Measurements from ENCODE around the gene ARL4D.

ARL4D gene

DNA sequence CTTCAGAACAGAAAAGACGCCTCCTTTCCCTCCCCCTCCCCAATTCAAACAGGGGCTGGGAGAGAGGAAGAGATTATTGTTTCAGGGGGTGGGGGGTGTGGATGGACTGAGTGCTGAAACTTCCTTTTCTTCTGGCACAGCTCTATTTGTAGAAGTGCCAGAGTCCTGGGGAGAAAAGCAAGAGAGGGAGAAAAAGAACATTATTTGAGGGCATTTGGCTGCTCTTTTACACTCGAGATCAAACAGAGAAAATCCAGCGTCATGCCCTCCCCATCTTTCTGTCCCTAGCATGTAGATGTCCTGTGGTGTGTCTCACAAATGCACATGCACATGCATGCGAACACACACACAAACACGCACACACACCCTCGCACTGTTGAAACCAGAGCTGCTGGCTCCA lies 13.0 kb downstream of the ARL4D start:
- Histone ChIP-seq H3K36me3 (ENCODE audit: control insufficient read depth in 2 of 2, insufficient read depth in 1 of 2, low read length in 2 of 2) (no peaks in the 10 kb centered on the region), H3K27ac (ENCODE audit: extremely low read depth, low read depth, low read length) (no peak overlapping the region), H3K4me3 (ENCODE audit: low read depth, low read length) (no peak overlapping the region), H3K4me1 (ENCODE audit: control insufficient read depth, insufficient read depth, low read length) (peaks cover 3% of the 10 kb centered on the region; the same call in 1 of the 2 replicates), H3K9me3 (ENCODE audit: control insufficient read depth, insufficient read depth, low read depth, low read length) (no peaks in the 10 kb centered on the region)
- ChIA-PET CTCF (interaction anchor here (1.2 kb wide), 1 partner anchor 18 kb away, joined by 4 read pairs; no protein-coding TSS in a partner anchor), POLR2A (no interaction called here)
- TF ChIP-seq ZNF658 (tag by site-specific recombination; IDR thresholded peaks at IDR 0.05) (no peak), ZNF132 (tag by site-specific recombination; IDR thresholded peaks at IDR 0.05; ENCODE audit: borderline replicate concordance) (no peak), ZNF138 (tag by site-specific recombination; IDR thresholded peaks at IDR 0.05; ENCODE audit: borderline replicate concordance) (no peak), ZNF660 (tag by site-specific recombination; IDR thresholded peaks at IDR 0.05) (no peak), FEZF1 (tag by site-specific recombination; IDR thresholded peaks at IDR 0.05) (peak; percentile 53)
- TF ChIP-seq, protein P1, sequence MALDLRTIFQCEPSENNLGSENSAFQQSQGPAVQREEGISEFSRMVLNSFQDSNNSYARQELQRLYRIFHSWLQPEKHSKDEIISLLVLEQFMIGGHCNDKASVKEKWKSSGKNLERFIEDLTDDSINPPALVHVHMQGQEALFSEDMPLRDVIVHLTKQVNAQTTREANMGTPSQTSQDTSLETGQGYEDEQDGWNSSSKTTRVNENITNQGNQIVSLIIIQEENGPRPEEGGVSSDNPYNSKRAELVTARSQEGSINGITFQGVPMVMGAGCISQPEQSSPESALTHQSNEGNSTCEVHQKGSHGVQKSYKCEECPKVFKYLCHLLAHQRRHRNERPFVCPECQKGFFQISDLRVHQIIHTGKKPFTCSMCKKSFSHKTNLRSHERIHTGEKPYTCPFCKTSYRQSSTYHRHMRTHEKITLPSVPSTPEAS (tag by site-specific recombination; IDR thresholded peaks at IDR 0.05), result peak; percentile 48; the same call in 1 of the 2 replicates
- TF ChIP-seq, protein P2, sequence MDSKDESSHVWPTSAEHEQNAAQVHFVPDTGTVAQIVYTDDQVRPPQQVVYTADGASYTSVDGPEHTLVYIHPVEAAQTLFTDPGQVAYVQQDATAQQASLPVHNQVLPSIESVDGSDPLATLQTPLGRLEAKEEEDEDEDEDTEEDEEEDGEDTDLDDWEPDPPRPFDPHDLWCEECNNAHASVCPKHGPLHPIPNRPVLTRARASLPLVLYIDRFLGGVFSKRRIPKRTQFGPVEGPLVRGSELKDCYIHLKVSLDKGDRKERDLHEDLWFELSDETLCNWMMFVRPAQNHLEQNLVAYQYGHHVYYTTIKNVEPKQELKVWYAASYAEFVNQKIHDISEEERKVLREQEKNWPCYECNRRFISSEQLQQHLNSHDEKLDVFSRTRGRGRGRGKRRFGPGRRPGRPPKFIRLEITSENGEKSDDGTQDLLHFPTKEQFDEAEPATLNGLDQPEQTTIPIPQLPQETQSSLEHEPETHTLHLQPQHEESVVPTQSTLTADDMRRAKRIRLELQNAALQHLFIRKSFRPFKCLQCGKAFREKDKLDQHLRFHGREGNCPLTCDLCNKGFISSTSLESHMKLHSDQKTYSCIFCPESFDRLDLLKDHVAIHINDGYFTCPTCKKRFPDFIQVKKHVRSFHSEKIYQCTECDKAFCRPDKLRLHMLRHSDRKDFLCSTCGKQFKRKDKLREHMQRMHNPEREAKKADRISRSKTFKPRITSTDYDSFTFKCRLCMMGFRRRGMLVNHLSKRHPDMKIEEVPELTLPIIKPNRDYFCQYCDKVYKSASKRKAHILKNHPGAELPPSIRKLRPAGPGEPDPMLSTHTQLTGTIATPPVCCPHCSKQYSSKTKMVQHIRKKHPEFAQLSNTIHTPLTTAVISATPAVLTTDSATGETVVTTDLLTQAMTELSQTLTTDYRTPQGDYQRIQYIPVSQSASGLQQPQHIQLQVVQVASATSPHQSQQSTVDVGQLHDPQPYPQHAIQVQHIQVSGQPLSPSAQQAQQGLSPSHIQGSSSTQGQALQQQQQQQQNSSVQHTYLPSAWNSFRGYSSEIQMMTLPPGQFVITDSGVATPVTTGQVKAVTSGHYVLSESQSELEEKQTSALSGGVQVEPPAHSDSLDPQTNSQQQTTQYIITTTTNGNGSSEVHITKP (tag by site-specific recombination; IDR thresholded peaks at IDR 0.05), result 0 out of 2 replicates have a peak, but pooled peaks have one; percentile 19

DNA sequence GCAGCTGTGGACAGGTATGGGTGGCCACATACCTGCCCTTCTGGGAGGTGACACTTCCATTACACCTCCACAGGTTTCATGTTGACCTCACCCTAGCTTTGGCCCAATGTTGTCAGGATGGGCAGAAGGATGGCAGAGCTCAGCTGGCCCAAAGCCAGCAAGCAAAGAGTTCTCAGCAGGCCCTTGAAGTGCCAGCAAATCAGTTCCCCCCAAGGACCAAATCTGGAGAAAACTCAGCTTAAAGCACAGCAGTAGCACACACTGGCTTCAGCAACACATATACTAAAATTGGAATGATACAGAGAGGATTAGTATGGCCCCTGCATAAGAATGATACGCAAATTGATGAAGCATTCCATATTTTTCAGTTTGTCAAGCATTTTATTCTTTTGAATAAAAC lies 13.4 kb downstream of the ARL4D start:
- Histone ChIP-seq H3K9me3 (ENCODE audit: control insufficient read depth, insufficient read depth, low read depth, low read length) (no peaks in the 10 kb centered on the region), H3K27ac (ENCODE audit: extremely low read depth, low read depth, low read length) (no peak overlapping the region), H3K36me3 (ENCODE audit: control insufficient read depth in 2 of 2, insufficient read depth in 1 of 2, low read length in 2 of 2) (no peaks in the 10 kb centered on the region), H3K4me3 (ENCODE audit: low read depth, low read length) (no peak overlapping the region), H3K4me1 (ENCODE audit: control insufficient read depth, insufficient read depth, low read length) (peaks cover 3% of the 10 kb centered on the region; the same call in 1 of the 2 replicates)
- TF ChIP-seq ZNF785 (tag by site-specific recombination; IDR thresholded peaks at IDR 0.05) (no peak), ZNF335 (tag by site-specific recombination; conservative IDR thresholded peaks at IDR 0.05) (peak; percentile 76), ZNF514 (tag by site-specific recombination; IDR thresholded peaks at IDR 0.05) (no peak)
- TF ChIP-seq, protein P1 (tag by site-specific recombination; IDR thresholded peaks at IDR 0.05), result 0 out of 2 replicates have a peak, but pooled peaks have one; percentile 1
- TF ChIP-seq, protein P3, sequence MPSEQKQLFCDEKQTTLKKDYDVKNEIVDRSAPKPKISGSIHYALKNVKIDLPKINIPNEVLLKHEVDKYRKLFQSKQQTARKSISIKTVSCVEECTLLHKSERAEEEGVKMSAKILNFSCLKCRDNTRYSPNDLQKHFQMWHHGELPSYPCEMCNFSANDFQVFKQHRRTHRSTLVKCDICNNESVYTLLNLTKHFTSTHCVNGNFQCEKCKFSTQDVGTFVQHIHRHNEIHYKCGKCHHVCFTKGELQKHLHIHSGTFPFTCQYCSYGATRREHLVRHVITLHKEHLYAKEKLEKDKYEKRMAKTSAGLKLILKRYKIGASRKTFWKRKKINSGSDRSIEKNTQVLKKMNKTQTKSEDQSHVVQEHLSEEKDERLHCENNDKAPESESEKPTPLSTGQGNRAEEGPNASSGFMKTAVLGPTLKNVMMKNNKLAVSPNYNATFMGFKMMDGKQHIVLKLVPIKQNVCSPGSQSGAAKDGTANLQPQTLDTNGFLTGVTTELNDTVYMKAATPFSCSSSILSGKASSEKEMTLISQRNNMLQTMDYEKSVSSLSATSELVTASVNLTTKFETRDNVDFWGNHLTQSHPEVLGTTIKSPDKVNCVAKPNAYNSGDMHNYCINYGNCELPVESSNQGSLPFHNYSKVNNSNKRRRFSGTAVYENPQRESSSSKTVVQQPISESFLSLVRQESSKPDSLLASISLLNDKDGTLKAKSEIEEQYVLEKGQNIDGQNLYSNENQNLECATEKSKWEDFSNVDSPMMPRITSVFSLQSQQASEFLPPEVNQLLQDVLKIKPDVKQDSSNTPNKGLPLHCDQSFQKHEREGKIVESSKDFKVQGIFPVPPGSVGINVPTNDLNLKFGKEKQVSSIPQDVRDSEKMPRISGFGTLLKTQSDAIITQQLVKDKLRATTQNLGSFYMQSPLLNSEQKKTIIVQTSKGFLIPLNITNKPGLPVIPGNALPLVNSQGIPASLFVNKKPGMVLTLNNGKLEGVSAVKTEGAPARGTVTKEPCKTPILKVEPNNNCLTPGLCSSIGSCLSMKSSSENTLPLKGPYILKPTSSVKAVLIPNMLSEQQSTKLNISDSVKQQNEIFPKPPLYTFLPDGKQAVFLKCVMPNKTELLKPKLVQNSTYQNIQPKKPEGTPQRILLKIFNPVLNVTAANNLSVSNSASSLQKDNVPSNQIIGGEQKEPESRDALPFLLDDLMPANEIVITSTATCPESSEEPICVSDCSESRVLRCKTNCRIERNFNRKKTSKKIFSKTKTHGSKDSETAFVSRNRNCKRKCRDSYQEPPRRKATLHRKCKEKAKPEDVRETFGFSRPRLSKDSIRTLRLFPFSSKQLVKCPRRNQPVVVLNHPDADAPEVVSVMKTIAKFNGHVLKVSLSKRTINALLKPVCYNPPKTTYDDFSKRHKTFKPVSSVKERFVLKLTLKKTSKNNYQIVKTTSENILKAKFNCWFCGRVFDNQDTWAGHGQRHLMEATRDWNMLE (tag by site-specific recombination; conservative IDR thresholded peaks at IDR 0.05; ENCODE audit: low read depth), result no peak
- TF ChIP-seq, protein P4, sequence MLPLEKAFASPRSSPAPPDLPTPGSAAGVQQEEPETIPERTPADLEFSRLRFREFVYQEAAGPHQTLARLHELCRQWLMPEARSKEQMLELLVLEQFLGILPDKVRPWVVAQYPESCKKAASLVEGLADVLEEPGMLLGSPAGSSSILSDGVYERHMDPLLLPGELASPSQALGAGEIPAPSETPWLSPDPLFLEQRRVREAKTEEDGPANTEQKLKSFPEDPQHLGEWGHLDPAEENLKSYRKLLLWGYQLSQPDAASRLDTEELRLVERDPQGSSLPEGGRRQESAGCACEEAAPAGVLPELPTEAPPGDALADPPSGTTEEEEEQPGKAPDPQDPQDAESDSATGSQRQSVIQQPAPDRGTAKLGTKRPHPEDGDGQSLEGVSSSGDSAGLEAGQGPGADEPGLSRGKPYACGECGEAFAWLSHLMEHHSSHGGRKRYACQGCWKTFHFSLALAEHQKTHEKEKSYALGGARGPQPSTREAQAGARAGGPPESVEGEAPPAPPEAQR (tag by site-specific recombination; IDR thresholded peaks at IDR 0.05), result no peak
- CTCF ChIA-PET, result interaction anchor here (1.2 kb wide), 1 partner anchor 18 kb away, joined by 4 read pairs; no protein-coding TSS in a partner anchor
- POLR2A ChIA-PET, result interaction anchor here (1.8 kb wide), 1 partner anchor 44 kb away, joined by 6 read pairs; no protein-coding TSS in a partner anchor

Measured in HEK293 (cell line).